Esophagus muscularis mucosa (tissue), 4 donors: ENCODE measurements around the gene FBXL7.

ENCODE experiments used
- EP300 ChIP-seq: sonication (generic); formaldehyde crosslinking; IDR thresholded peaks from one replicate; pipeline ENCODE4 v1.6.1; 2017; ENCODE audit warnings: antibody characterized with exemption
- POLR2A ChIP-seq: fragments of 450-650 bp; IDR thresholded peaks from one replicate; pipeline ENCODE4 v1.6.1; 2017; ENCODE audit warnings: antibody characterized with exemption, moderate library complexity, mild to moderate bottlenecking, low read depth
- POLR2AphosphoS5 ChIP-seq, 2 donors: sonication (generic); formaldehyde crosslinking; IDR thresholded peaks; one replicate each; pipeline ENCODE4 v1.6.1; 2017; ENCODE audit warnings: antibody characterized with exemption in 2 of 2
- TF ChIP-seq, protein P1 (sequence below), 3 experiments: fragments of 200-600 bp in 2 of 3; fragments of 450-650 bp in 1 of 3; sonication (generic) in 2 of 3; IDR thresholded peaks; one replicate each; pipeline ENCODE4 v1.5.1; 2017 to 2019; ENCODE audit warnings: antibody characterized with exemption in 3 of 3, mild to moderate bottlenecking in 2 of 3, moderate library complexity in 1 of 3

DNA sequence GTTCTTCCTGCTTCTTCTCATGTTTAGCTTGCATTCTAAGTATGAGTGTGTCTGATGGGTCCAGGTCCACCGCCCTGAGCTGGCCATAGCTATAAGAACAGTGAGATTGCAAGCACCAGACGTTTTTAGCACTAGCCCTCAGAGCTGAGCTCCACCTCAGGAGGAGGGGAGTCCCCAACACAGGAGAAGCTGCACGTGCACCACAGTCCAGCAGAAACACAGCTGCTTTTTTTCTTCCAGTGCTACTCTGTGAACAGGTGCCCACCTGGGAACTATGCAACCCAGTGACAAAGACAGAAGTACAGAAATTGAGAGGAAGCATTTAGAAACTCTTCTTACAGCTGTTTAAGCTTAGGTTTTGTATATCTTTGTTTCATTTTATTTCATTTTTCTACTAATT is 380.2 kb downstream of the FBXL7 start:
- TF ChIP-seq, protein P1, sequence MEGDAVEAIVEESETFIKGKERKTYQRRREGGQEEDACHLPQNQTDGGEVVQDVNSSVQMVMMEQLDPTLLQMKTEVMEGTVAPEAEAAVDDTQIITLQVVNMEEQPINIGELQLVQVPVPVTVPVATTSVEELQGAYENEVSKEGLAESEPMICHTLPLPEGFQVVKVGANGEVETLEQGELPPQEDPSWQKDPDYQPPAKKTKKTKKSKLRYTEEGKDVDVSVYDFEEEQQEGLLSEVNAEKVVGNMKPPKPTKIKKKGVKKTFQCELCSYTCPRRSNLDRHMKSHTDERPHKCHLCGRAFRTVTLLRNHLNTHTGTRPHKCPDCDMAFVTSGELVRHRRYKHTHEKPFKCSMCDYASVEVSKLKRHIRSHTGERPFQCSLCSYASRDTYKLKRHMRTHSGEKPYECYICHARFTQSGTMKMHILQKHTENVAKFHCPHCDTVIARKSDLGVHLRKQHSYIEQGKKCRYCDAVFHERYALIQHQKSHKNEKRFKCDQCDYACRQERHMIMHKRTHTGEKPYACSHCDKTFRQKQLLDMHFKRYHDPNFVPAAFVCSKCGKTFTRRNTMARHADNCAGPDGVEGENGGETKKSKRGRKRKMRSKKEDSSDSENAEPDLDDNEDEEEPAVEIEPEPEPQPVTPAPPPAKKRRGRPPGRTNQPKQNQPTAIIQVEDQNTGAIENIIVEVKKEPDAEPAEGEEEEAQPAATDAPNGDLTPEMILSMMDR (IDR thresholded peaks at IDR 0.05), result no peak
- TF ChIP-seq POLR2A (no peak), POLR2AphosphoS5 (IDR thresholded peaks at IDR 0.05) (no peak), EP300 (no peak)
